GM23338 (cell line): Measurements from ENCODE around the gene GLP1R. TPM values are rescaled to one million over a fixed set of nuclear protein-coding genes. Genes with fewer than 3 reads are reported as not detected.
A peak's percentile ranks its signal among the peaks of the same experiment; 100 is the strongest.

ENCODE experiments used
- ATAC-seq: fragments of 200-7000 bp; cut with Tn5 transposase; 3 replicates; pipeline ENCODE4 v1.9.1; 2020
- DNase-seq: peaks from one replicate; pipeline ENCODE4 v3.0.0-alpha.2; 2015; ENCODE audit warnings: low spot score
- H2AFZ ChIP-seq: fragments of 200-600 bp; sonication (generic); 2 replicates; pipeline ENCODE4 v1.8.0; 2016; ENCODE audit warnings: antibody characterized with exemption, mild to moderate bottlenecking, moderate library complexity
- H3F3A ChIP-seq: fragments of 200-600 bp; sonication (generic); replicated peaks from 2 replicates; pipeline ENCODE4 v1.8.0; 2017; ENCODE audit warnings: antibody characterized with exemption, mixed run types, low read depth
- H3K27ac ChIP-seq: fragments of 200-600 bp; sonication (generic); 2 replicates; pipeline ENCODE4 v1.6.1; 2016; ENCODE audit warnings: low read depth
- H3K27me3 ChIP-seq: fragments of 200-600 bp; sonication (generic); 2 replicates; pipeline ENCODE4 v1.8.0; 2016; ENCODE audit warnings: mild to moderate bottlenecking, mixed run types, moderate library complexity; ENCODE audit not compliant: insufficient read depth
- H3K36me3 ChIP-seq: fragments of 200-600 bp; sonication (generic); 2 replicates; pipeline ENCODE4 v1.8.0; 2016; ENCODE audit warnings: mild to moderate bottlenecking; ENCODE audit not compliant: insufficient read depth
- H3K4me1 ChIP-seq: fragments of 200-600 bp; sonication (generic); 2 replicates; pipeline ENCODE4 v1.8.0; 2016; ENCODE audit warnings: mild to moderate bottlenecking, moderate library complexity; ENCODE audit not compliant: insufficient read depth
- H3K4me2 ChIP-seq: fragments of 200-600 bp; sonication (generic); 2 replicates; pipeline ENCODE4 v1.7.1; 2017; ENCODE audit warnings: mixed run types
- H3K4me3 ChIP-seq: fragments of 200-600 bp; sonication (generic); 2 replicates; pipeline ENCODE4 v1.6.1; 2016; ENCODE audit warnings: mixed run types
- H3K79me2 ChIP-seq: fragments of 200-600 bp; sonication (generic); replicated peaks from 2 replicates; pipeline ENCODE4 v1.8.0; 2017; ENCODE audit warnings: mild to moderate bottlenecking; ENCODE audit not compliant: insufficient read depth
- H3K9me2 ChIP-seq: fragments of 200-600 bp; sonication (generic); 2 replicates; pipeline ENCODE4 v1.8.0; 2017; ENCODE audit not compliant: insufficient read depth
- H4K20me1 ChIP-seq: fragments of 200-600 bp; sonication (generic); replicated peaks from 2 replicates; pipeline ENCODE4 v1.8.0; 2017; ENCODE audit warnings: mild to moderate bottlenecking; ENCODE audit not compliant: insufficient read depth
- H3K27ac Mint-ChIP-seq: 2 replicates; pipeline ENCODE4 v1.8.0; 2020; ENCODE audit warnings: inconsistent platforms, mild to moderate bottlenecking, moderate library complexity, mixed read lengths
- H3K27me3 Mint-ChIP-seq: 3 replicates; pipeline ENCODE4 v1.8.0; 2022; ENCODE audit warnings: low read depth, mild to moderate bottlenecking, moderate library complexity, mixed read lengths, inconsistent platforms; ENCODE audit not compliant: insufficient read depth, poor library complexity
- H3K36me3 Mint-ChIP-seq: 3 replicates; pipeline ENCODE4 v1.8.0; 2021; ENCODE audit warnings: low read depth, mild to moderate bottlenecking, inconsistent platforms, moderate library complexity, mixed read lengths
- H3K4me1 Mint-ChIP-seq: 3 replicates; pipeline ENCODE4 v1.8.0; 2020; ENCODE audit warnings: mild to moderate bottlenecking, inconsistent platforms, mixed read lengths
- H3K4me3 Mint-ChIP-seq: 3 replicates; pipeline ENCODE4 v1.8.0; 2021; ENCODE audit warnings: moderate library complexity, mild to moderate bottlenecking, inconsistent platforms, mixed read lengths
- H3K9me3 Mint-ChIP-seq: 3 replicates; pipeline ENCODE4 v1.8.0; 2020; ENCODE audit warnings: moderate library complexity, mild to moderate bottlenecking, inconsistent platforms, mixed read lengths
- CREB1 ChIP-seq: fragments of 250-450 bp; sonication (Bioruptor Pico); IDR thresholded peaks from 2 replicates; pipeline ENCODE4 v1.5.0; 2020; ENCODE audit warnings: low read depth, mild to moderate bottlenecking, moderate library complexity
- CTCF ChIP-seq, 2 experiments: fragments of 200-600 bp in 1 of 2; sonication (generic) in 1 of 2; conservative IDR thresholded peaks; 2 replicates each; pipeline versions ENCODE4 v1.5.1 to v1.6.1; 2016 to 2017; ENCODE audit warnings: antibody characterized with exemption in 2 of 2, low read depth in 2 of 2, mild to moderate bottlenecking in 2 of 2, moderate library complexity in 1 of 2
- EZH2 ChIP-seq: fragments of 200-600 bp; sonication (generic); IDR thresholded peaks from one replicate; pipeline ENCODE4 v1.8.0; 2017; ENCODE audit warnings: antibody characterized with exemption, mild to moderate bottlenecking, low read depth; ENCODE audit not compliant: unreplicated experiment
- NANOG ChIP-seq: IDR thresholded peaks from 2 replicates; pipeline ENCODE4 v1.6.1; 2016; ENCODE audit warnings: antibody characterized with exemption, borderline replicate concordance
- POLR2AphosphoS5 ChIP-seq: IDR thresholded peaks from 2 replicates; pipeline ENCODE4 v1.6.1; 2016; ENCODE audit warnings: antibody characterized with exemption, low read depth
- STAT1 ChIP-seq: IDR thresholded peaks from one replicate; pipeline ENCODE4 v1.6.1; 2016; ENCODE audit warnings: antibody characterized with exemption; ENCODE audit not compliant: unreplicated experiment
- ZNF114 ChIP-seq: fragments of 250-450 bp; sonication (Bioruptor Pico); IDR thresholded peaks from 2 replicates; pipeline ENCODE4 v1.5.0; 2020; ENCODE audit warnings: mild to moderate bottlenecking, moderate library complexity
- polyA plus RNA-seq: library from polyadenylated mRNA; unstranded; fragments of >200 nt; fragmentation: Nextera tagmentation; extraction: Ambion mirVana; gene quantifications from 2 replicates; pipeline ENCODE4 v1.2.1, GENCODE V29; 2016
- total RNA-seq: library from RNA; depleted of rRNA; stranded (reverse); fragments of >200 nt; shearing (Covaris generic); gene quantifications from 2 replicates; pipeline ENCODE4 v1.2.3, GENCODE V29; 2014
- TF ChIP-seq, protein P1 (sequence below): fragments of 250-450 bp; sonication (Bioruptor Pico); IDR thresholded peaks from 2 replicates; pipeline ENCODE4 v1.5.0; 2020; ENCODE audit warnings: mild to moderate bottlenecking, moderate library complexity
- TF ChIP-seq, protein P2 (sequence below): IDR thresholded peaks from 2 replicates; pipeline ENCODE4 v1.6.1; 2016; ENCODE audit warnings: antibody characterized with exemption
- TF ChIP-seq, protein P3 (sequence below): IDR thresholded peaks from one replicate; pipeline ENCODE4 v1.6.1; 2018; ENCODE audit warnings: antibody characterized with exemption; ENCODE audit not compliant: unreplicated experiment

Gene GLP1R
- total and polyA plus RNA-seq, 2 experiments from 2014 or later: 0.42 to 3.7 TPM

DNA sequence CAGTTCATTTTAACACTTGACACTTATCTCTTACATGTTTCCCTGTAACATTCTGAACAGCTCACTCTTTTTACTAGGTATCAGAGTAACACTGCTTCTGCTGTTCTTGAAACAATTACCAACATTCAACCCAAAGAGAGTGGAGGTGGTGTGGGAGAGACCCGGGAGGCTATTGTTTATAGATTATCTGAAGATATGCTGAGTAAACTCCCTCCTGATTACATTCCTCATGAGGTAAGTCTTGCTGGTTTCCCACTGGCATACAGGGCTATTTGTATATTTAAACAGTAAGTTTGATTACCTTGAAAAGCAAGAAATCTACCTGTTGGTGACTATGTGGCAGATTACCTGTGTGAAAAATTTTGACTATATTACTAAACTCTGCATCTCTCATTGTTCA lies 39.8 kb upstream of the GLP1R start:
- H3K27ac ChIP-seq: no peak overlapping the region
- ATAC-seq (peak; percentile 51), DNase-seq (no peak)
- H3K9me2 ChIP-seq: no peaks in the 10 kb centered on the region
- no peaks in the 10 kb centered on the region for H4K20me1 ChIP-seq
- no peak overlapping the region for H2AFZ ChIP-seq
- H3K36me3 Mint-ChIP-seq: no peaks in the 10 kb centered on the region
- no peak overlapping the region for H3K4me3 Mint-ChIP-seq
- H3K79me2 ChIP-seq: no peaks in the 10 kb centered on the region
- H3K27me3 ChIP-seq: no peaks in the 10 kb centered on the region
- no peak overlapping the region for H3K4me2 ChIP-seq
- no peak for TF ChIP-seq NANOG
- H3K27me3 Mint-ChIP-seq: no peaks in the 10 kb centered on the region
- H3K36me3 ChIP-seq: no peaks in the 10 kb centered on the region
- H3K4me3 ChIP-seq: no peak overlapping the region
- H3F3A ChIP-seq: no peaks in the 10 kb centered on the region
- no peaks in the 10 kb centered on the region for H3K9me3 Mint-ChIP-seq
- H3K27ac Mint-ChIP-seq: no peak overlapping the region
- H3K4me1 Mint-ChIP-seq: peaks cover 3% of the 10 kb centered on the region; the same call in 1 of the 3 replicates
- no peaks in the 10 kb centered on the region for H3K4me1 ChIP-seq

DNA sequence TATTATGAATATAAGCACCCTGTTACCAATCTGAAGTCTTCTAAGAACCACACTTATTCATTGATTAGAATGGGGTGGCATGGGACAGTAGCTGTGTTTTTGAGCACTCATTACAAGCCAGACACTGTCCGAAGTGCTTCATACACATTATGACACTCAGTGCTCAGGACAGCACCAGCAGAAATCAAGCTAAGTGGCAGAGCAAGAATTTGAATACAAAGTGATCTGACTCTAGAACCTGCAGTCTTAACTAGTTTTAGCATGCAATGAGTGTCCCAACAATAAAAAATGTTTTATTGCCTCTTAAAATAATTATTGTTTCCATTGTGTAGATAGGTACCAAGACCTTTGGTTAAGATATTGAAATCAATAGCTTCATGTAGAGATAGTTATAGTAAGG lies 39.1 kb upstream of the GLP1R start:
- H3K9me3 Mint-ChIP-seq: no peaks in the 10 kb centered on the region

More for the DNA sequence above, 39.1 kb upstream of the GLP1R start:
- Histone ChIP-seq H4K20me1 (no peaks in the 10 kb centered on the region), H3K4me1 (no peaks in the 10 kb centered on the region), H3K4me2 (no peak overlapping the region), H3F3A (no peaks in the 10 kb centered on the region), H3K79me2 (no peaks in the 10 kb centered on the region), H3K27ac (no peak overlapping the region), H3K36me3 (no peaks in the 10 kb centered on the region), H3K9me2 (no peaks in the 10 kb centered on the region), H3K4me3 (no peak overlapping the region), H3K27me3 (no peaks in the 10 kb centered on the region), H2AFZ (no peak overlapping the region)
- TF ChIP-seq, protein P1, sequence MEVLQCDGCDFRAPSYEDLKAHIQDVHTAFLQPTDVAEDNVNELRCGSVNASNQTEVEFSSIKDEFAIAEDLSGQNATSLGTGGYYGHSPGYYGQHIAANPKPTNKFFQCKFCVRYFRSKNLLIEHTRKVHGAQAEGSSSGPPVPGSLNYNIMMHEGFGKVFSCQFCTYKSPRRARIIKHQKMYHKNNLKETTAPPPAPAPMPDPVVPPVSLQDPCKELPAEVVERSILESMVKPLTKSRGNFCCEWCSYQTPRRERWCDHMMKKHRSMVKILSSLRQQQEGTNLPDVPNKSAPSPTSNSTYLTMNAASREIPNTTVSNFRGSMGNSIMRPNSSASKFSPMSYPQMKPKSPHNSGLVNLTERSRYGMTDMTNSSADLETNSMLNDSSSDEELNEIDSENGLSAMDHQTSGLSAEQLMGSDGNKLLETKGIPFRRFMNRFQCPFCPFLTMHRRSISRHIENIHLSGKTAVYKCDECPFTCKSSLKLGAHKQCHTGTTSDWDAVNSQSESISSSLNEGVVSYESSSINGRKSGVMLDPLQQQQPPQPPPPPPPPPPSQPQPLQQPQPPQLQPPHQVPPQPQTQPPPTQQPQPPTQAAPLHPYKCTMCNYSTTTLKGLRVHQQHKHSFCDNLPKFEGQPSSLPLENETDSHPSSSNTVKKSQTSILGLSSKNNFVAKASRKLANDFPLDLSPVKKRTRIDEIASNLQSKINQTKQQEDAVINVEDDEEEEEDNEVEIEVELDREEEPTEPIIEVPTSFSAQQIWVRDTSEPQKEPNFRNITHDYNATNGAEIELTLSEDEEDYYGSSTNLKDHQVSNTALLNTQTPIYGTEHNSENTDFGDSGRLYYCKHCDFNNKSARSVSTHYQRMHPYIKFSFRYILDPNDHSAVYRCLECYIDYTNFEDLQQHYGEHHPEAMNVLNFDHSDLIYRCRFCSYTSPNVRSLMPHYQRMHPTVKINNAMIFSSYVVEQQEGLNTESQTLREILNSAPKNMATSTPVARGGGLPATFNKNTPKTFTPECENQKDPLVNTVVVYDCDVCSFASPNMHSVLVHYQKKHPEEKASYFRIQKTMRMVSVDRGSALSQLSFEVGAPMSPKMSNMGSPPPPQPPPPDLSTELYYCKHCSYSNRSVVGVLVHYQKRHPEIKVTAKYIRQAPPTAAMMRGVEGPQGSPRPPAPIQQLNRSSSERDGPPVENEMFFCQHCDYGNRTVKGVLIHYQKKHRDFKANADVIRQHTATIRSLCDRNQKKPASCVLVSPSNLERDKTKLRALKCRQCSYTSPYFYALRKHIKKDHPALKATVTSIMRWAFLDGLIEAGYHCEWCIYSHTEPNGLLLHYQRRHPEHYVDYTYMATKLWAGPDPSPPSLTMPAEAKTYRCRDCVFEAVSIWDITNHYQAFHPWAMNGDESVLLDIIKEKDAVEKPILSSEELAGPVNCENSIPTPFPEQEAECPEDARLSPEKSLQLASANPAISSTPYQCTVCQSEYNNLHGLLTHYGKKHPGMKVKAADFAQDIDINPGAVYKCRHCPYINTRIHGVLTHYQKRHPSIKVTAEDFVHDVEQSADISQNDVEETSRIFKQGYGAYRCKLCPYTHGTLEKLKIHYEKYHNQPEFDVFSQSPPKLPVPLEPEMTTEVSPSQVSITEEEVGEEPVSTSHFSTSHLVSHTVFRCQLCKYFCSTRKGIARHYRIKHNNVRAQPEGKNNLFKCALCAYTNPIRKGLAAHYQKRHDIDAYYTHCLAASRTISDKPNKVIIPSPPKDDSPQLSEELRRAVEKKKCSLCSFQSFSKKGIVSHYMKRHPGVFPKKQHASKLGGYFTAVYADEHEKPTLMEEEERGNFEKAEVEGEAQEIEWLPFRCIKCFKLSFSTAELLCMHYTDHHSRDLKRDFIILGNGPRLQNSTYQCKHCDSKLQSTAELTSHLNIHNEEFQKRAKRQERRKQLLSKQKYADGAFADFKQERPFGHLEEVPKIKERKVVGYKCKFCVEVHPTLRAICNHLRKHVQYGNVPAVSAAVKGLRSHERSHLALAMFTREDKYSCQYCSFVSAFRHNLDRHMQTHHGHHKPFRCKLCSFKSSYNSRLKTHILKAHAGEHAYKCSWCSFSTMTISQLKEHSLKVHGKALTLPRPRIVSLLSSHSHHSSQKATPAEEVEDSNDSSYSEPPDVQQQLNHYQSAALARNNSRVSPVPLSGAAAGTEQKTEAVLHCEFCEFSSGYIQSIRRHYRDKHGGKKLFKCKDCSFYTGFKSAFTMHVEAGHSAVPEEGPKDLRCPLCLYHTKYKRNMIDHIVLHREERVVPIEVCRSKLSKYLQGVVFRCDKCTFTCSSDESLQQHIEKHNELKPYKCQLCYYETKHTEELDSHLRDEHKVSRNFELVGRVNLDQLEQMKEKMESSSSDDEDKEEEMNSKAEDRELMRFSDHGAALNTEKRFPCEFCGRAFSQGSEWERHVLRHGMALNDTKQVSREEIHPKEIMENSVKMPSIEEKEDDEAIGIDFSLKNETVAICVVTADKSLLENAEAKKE (CRISPR knock-in tag): no peak
- no peak for TF ChIP-seq EZH2
- no peak for TF ChIP-seq ZNF114 (CRISPR knock-in tag)
- TF ChIP-seq POLR2AphosphoS5: no peak
- no peak for TF ChIP-seq CREB1 (CRISPR knock-in tag)
- no peak for TF ChIP-seq STAT1
- TF ChIP-seq, protein P2, sequence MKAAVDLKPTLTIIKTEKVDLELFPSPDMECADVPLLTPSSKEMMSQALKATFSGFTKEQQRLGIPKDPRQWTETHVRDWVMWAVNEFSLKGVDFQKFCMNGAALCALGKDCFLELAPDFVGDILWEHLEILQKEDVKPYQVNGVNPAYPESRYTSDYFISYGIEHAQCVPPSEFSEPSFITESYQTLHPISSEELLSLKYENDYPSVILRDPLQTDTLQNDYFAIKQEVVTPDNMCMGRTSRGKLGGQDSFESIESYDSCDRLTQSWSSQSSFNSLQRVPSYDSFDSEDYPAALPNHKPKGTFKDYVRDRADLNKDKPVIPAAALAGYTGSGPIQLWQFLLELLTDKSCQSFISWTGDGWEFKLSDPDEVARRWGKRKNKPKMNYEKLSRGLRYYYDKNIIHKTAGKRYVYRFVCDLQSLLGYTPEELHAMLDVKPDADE: no peak
- no peak for TF ChIP-seq CTCF (conservative IDR thresholded peaks at IDR 0.05; ENCODE audit: low read depth in 2 of 2)
- TF ChIP-seq, protein P3, sequence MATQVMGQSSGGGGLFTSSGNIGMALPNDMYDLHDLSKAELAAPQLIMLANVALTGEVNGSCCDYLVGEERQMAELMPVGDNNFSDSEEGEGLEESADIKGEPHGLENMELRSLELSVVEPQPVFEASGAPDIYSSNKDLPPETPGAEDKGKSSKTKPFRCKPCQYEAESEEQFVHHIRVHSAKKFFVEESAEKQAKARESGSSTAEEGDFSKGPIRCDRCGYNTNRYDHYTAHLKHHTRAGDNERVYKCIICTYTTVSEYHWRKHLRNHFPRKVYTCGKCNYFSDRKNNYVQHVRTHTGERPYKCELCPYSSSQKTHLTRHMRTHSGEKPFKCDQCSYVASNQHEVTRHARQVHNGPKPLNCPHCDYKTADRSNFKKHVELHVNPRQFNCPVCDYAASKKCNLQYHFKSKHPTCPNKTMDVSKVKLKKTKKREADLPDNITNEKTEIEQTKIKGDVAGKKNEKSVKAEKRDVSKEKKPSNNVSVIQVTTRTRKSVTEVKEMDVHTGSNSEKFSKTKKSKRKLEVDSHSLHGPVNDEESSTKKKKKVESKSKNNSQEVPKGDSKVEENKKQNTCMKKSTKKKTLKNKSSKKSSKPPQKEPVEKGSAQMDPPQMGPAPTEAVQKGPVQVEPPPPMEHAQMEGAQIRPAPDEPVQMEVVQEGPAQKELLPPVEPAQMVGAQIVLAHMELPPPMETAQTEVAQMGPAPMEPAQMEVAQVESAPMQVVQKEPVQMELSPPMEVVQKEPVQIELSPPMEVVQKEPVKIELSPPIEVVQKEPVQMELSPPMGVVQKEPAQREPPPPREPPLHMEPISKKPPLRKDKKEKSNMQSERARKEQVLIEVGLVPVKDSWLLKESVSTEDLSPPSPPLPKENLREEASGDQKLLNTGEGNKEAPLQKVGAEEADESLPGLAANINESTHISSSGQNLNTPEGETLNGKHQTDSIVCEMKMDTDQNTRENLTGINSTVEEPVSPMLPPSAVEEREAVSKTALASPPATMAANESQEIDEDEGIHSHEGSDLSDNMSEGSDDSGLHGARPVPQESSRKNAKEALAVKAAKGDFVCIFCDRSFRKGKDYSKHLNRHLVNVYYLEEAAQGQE: no peak
- Mint-ChIP-seq H3K27ac (no peak overlapping the region), H3K27me3 (no peaks in the 10 kb centered on the region), H3K4me1 (peaks cover 3% of the 10 kb centered on the region; the same call in 1 of the 3 replicates), H3K4me3 (no peak overlapping the region), H3K36me3 (no peaks in the 10 kb centered on the region)
- ATAC-seq (no peak), DNase-seq (no peak)
